ENCODE data around the gene ADAP2. TPM values are rescaled to one million over a fixed set of nuclear protein-coding genes. Genes with fewer than 3 reads are reported as not detected.
"Not testable (repeated sequence)": the region's sequence is repeated elsewhere in the genome, so short reads cannot be mapped to it uniquely, and the experiment has no call there.

Gene ADAP2
- total RNA-seq (2014; rRNA removed; shearing (Covaris generic)), result 1.2 and 1.3 TPM in 2 replicates
- 0.81 and 1.1 TPM in 2 replicates for polyA plus RNA-seq (2014; cell fraction: nucleus; rRNA removed)

DNA sequence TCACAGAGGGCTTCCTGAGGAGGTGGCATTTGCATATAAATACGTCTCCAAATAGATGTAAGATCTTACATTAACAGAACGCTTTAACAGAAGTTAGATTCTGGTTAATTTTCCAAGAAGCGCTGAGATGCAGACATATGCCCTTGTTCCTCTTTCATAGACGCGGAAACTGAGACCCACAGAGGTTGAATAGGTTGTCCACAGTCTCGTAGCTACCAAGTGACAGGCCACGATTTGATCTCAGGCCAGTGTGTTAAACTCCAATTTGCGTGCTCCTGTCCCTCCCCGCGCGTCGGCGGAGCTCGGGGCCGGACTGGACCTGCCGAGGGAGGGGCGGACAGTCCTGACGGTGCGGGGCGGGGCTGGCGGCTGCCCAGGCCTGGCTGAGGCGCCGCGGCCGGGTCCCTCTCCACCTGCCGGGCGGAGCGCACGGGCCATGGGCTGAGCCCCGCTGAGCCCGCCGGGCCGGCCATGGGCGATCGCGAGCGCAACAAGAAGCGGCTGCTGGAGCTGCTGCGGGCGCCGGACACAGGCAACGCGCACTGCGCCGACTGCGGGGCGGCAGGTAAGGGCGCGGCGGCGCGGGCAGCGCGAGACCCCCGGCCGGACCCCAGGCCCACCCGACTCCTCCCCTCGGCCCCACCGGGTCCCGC lies at the start of gene ADAP2:
Gene ADAP2 (plus strand): TSS at position 402 of the 653 bp plus-strand sequence. CDS start 70 bp downstream, at position 472.
- peak; percentile 7 for DNase-seq (ENCODE audit: extremely low read depth, low read depth)

GRCh38 chr17:30886187-30886586 lies 35.6 kb upstream of the ADAP2 start:
- no peak for DNase-seq (ENCODE audit: extremely low read depth, low read depth)

DNA sequence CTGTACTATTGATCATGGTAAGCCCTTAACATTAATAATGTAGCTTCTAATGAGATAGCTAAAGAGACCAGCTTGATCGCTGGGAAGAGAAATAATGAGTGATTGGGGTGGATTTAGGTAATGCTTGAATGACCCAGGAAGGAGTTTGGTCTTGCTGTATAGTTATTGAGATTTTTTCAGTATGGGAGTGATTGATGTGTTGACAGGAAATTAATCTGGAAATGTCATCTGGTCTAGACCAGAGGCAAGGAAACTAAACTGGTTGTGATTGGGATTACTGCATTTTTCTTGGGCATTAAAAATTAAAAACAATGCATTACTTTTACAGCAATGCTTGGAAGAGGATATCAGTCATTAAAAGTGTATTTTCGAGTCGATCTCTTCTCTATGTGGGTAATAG lies 27.5 kb upstream of the ADAP2 start:
- DNase-seq (ENCODE audit: extremely low read depth, low read depth), result no peak

DNA sequence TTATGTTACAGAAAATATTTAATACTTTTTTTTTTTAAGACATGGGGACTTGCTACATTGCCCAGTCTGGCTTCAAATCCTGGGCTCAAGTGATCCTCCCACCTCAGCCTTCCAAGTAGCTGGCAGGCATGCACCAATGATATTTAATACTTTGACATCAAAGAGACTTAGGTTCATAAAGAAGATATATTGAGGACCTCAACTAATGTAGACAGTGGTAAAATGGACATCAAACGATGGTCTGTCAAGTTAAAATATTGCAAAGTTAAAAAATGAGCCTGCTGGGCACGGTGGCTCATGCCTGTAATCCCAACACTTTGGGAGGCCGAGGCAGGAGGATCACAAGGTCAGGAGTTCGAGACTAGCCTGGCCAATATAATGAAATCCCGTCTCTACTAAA lies 24.4 kb upstream of the ADAP2 start:
- DNase-seq (ENCODE audit: extremely low read depth, low read depth), result no peak

DNA sequence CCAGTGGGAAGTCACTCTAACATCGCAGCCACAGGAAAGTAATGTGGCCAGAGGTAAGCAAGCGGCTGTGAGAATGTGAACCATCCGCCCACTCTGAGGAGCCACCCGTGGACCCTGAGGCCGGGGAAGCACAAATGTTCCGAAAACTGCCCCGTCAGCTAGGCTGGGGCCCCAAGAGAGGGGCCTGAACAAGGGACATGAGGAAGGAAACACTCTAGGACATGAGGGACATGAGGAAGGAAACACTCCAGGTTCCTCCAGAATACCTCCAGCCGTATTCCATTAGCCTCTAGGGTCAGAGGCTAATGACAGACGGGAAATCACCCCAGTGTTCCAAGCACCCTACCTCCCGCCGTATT lies 16.0 kb upstream of the ADAP2 start:
- DNase-seq (ENCODE audit: extremely low read depth, low read depth), result peak; percentile 13

- DNase-seq (ENCODE audit: extremely low read depth, low read depth), result peak; percentile 89
These were observed 15.4 kb upstream of the ADAP2 start, which contains the start of gene TEFM for GRCh38 chr17:30906101-30906911. TEFM (minus strand) TSS chr17:30906238; CDS start chr17:30906198, 40 bp downstream.

GRCh38 chr17:30908717-30909420 lies 12.9 kb upstream of the ADAP2 start:
- no peak for DNase-seq (ENCODE audit: extremely low read depth, low read depth)

DNA sequence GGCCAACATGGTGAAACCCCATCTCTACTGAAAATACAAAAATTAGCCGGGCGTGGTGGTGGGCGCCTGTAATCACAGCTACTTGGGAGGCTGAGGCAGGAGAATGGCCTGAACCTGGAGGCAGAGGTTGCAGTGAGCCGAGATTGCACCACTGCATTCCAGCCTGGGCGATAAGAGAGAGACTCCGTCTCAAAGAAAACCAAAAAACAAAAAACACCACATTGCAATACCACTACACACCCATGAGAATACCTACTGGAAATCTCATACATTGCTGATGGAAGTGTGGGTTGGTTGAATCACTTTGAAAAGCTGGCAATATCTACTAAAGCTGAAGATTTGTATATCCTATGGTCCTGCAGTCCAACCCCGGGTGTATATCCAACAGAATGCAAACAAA lies 11.6 kb upstream of the ADAP2 start:
- DNase-seq (ENCODE audit: extremely low read depth, low read depth), result not testable (repeated sequence)

GRCh38 chr17:30913955-30914354 lies 7.8 kb upstream of the ADAP2 start:
- no peak for DNase-seq (ENCODE audit: extremely low read depth, low read depth)

DNA sequence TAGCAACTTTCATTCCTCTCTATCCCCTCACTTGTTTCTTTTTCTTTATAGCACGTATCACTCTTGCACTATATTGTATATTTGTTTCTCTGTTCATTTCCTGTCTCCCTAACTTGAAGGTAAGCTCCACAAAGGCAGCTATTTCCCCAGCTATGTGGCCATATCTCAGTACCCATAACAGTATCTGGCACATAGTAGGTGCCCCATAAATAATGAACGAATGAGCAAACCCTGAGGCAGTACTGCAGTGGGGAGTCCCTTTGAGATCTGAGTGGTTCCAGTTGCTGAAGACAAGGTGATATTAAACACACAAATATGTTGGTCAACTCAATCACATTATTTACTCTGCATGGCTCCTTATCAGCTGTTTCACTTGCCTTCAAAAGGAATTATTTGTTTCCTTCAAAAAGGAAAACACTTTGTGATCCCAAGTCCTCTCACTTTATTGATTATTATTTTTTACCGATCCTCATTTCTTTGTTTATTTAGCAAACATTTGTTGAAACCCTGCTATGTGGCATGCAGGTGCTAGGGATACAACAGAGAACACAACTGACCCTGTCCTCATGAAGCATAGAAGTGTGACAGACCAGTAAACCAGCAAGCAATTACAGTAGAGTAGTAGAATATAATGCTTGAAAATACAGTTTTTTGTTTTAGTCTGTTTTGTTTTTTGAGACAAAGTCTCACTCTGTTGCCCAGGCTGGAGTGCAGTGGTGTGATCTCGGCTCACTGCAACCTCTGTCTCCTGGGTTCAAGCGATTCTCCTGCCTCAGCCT lies 5.7 kb upstream of the ADAP2 start:
- no peak for DNase-seq (ENCODE audit: extremely low read depth, low read depth)

GRCh38 chr17:30917050-30917449 lies 4.7 kb upstream of the ADAP2 start:
- no peak for DNase-seq (ENCODE audit: extremely low read depth, low read depth)

GRCh38 chr17:30920282-30920681 lies 1.5 kb upstream of the ADAP2 start:
- no peak for DNase-seq (ENCODE audit: extremely low read depth, low read depth)

DNA sequence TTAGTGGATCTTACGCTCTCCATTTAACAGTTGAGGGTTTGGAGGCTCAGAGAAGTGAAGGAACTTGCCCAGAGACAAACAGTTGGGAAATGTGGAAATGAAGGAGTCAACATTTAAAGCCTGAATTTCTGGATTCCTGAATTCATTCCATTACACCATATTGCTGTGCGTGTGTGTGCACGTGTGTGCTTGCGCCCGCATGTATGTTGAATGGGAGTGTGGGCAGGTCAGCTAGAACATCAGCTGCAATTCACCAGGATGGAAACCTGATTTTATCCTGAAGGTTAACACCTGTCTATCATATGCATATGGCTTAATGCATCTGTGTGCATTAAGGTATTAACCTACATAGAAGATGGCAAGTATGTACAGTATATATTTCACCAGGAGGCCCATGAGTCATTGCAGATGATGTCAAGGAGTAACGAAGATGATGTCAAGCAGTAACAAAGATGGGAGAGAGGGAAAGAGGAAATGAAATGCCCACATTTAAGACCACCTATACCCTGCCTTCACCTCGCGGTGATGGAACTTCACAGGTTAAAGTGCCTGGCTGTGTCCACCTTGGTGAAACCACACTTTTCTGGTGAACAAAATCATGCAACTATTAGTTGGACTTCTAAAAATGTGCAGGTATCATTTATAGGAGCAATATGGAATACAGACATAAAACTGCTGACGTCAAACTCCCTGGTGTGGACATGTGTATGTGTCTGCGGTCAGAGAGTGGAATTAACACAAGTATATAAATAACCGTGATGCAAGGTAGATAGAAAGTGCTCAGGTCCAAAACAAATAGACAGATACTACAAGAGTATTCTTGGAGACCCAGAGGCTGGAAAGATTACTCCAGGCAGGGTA lies 832 bp upstream of the ADAP2 start:
- no peak for DNase-seq (ENCODE audit: extremely low read depth, low read depth)

DNA sequence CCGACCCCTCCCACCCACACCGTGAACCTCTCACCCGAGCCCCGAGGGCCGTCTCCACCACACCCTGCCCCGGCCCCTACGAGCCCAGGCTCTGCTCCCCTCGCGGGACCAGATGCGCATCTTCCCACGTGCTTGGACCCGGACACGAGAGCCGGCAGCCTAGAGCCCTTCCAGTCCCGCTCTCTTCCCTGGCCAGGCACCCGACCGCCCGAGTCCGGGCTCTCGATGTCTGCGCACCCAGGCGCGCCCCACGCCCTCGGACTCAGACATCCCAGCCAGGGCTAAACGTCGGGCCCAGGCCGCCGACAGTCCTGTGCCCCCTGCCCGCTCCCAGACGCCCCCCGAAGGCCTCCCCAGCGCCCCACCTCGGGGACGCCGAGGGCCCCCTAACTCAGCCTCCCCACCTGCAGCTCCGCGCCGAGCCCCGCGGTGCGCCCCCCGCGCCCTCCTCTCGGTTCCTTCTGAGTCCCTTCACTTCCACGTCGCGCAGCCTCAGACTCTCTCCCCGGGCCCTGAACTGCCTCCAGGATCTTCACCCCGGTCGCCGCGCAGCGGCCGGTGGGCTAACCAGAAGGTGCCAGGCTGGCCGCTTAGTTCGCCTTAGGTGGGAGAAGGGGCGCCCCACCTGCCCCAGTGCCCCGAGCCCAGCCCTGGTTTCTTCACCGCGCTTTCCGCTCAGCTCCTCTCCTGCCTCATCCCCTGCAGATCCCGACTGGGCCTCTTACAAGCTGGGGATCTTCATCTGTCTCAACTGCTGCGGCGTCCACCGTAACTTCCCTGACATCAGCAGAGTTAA lies 688 bp downstream of the ADAP2 start:
- DNase-seq (ENCODE audit: extremely low read depth, low read depth), result no peak

DNA sequence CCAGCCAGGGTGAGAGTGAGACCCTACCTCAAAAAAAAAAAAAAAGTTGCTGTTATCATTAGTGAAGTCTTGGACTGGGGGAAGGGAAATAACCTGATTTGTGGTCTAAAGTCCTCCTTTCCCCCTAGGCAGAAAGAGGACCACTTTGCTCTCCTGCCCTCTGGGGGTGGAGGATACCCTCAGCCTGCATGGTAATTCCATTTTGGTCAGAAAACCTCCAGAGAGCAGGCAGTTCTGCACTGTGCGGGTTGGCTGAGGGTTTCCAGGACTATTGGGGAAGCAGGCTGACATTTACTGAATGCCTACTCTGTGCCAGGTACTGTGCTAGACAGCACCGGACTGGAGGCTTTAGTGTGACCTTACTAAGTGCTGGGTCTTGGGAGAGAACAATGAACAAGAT lies 2.6 kb downstream of the ADAP2 start:
- no peak for DNase-seq (ENCODE audit: extremely low read depth, low read depth)

DNA sequence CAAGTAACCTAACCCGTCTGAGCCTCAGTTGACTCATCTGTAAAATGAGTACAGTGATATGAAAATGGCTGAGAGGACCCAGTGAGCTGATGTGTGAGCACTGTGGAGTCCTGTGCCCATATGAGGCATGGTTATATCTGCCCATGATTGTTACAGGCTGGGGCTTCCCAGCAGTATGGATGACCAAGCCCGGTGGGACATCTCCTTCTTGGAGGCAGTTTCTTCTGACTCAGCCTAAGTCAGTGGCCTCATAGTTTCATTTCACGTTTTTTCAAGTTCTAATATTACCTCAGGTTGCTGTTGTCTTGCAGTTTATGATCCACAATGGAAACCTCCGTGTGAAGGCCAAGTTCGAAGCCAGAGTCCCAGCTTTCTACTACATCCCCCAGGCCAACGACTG lies 4.8 kb downstream of the ADAP2 start:
- DNase-seq (ENCODE audit: extremely low read depth, low read depth), result no peak

GRCh38 chr17:30927756-30928155 lies 6.0 kb downstream of the ADAP2 start:
- DNase-seq (ENCODE audit: extremely low read depth, low read depth), result no peak

- DNase-seq (ENCODE audit: extremely low read depth, low read depth), result no peak
These were observed 6.8 kb downstream of the ADAP2 start for GRCh38 chr17:30928584-30928983.

DNA sequence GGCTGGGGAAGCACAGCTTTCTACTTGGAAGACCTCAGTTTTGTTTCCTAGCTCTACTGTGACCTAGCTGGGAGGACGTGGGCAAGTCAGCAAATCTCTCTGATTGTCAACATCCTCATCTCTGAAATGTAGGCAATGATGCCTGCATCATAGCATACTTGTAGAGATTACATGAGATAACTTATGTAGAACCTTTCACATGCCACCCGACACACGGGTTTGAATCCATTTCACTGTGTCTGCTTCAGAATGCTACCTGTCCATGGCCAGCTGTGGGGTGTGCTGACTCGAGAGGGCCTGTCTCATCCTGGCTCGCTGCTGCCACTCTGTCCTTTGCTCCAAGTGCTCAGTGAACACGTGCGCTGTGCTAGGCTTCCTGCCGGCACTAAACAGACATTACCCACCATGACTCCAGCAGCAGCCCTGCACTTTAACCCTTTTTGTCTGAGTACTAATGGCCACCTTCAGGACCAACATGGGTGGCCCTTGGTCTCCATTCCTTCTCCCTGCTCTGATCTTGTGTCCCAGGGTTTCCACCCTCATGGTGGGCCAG lies 7.4 kb downstream of the ADAP2 start:
- DNase-seq (ENCODE audit: extremely low read depth, low read depth), result no peak
